H1 (cell line): Measurements from ENCODE around the gene PRKN. TPM values are rescaled to one million over a fixed set of nuclear protein-coding genes. Genes with fewer than 3 reads are reported as not detected.

Source experiments
- CTCF ChIA-PET: fragments of 300-600 bp; sonication (Branson Sonifier 250); formaldehyde crosslinking; loops from one replicate; lab custom pipeline; 2021; ENCODE audit not compliant: partially characterized antibody; lab: Charles Lee
- POLR2A ChIA-PET: fragments of 300-600 bp; sonication (Branson Sonifier 250); formaldehyde crosslinking; loops from one replicate; lab custom pipeline; 2021; ENCODE audit warnings: inconsistent platforms; ENCODE audit not compliant: partially characterized antibody; lab: Charles Lee
- DNase-seq, 2 experiments: peaks; one replicate each; pipeline versions ENCODE4 v3.0.0 to v3.0.0-alpha.2; 2010 to 2022; ENCODE audit warnings: low spot score in 2 of 2, low read depth in 1 of 2, mixed read lengths in 1 of 2
- FAIRE-seq: peaks from 2 replicates; lab custom pipeline; 2011; peaks lifted over from hg19 to GRCh38; lab: Jason Lieb, UNC
- H2AFZ ChIP-seq: 2 replicates; pipeline ENCODE4 v1.8.1; 2012; ENCODE audit warnings: low read length, inconsistent platforms
- H2AK5ac ChIP-seq: 2 replicates; pipeline ENCODE4 v1.6.1; 2013; ENCODE audit warnings: low read depth, low read length
- H2BK120ac ChIP-seq: replicated peaks from 2 replicates; pipeline ENCODE3; 2013; ENCODE audit warnings: low read depth, low read length, inconsistent platforms
- H2BK12ac ChIP-seq: 2 replicates; pipeline ENCODE4 v1.6.1; 2013; ENCODE audit warnings: low read depth, low read length
- H2BK15ac ChIP-seq: 2 replicates; pipeline ENCODE4 v1.6.1; 2013; ENCODE audit warnings: low read length
- H2BK20ac ChIP-seq: 2 replicates; pipeline ENCODE4 v1.6.1; 2013; ENCODE audit warnings: low read length
- H2BK5ac ChIP-seq: 2 replicates; pipeline ENCODE4 v1.6.1; 2013; ENCODE audit warnings: low read depth, low read length
- H3K14ac ChIP-seq: 2 replicates; pipeline ENCODE4 v1.6.1; 2013; ENCODE audit warnings: inconsistent platforms; ENCODE audit not compliant: insufficient read length
- H3K18ac ChIP-seq: 2 replicates; pipeline ENCODE4 v1.6.1; 2013; ENCODE audit warnings: low read length; ENCODE audit errors: extremely low read depth
- H3K23ac ChIP-seq: 2 replicates; pipeline ENCODE4 v1.6.1; 2013; ENCODE audit warnings: inconsistent platforms; ENCODE audit not compliant: insufficient read length
- H3K23me2 ChIP-seq: 2 replicates; pipeline ENCODE4 v1.6.1; 2013; ENCODE audit warnings: low read depth, low read length
- H3K27ac ChIP-seq: 2 replicates; pipeline ENCODE4 v1.6.1; 2011; ENCODE audit warnings: low read depth, low read length, inconsistent platforms
- H3K27me3 ChIP-seq, 4 experiments: replicated peaks in 1 of 4; 1 replicate in 1 of 4; 2 replicates in 3 of 4; pipeline versions ENCODE4 v1.6.1 to v1.8.1; 2011 to 2013; ENCODE audit warnings: low read length in 3 of 4, mild to moderate bottlenecking in 3 of 4, inconsistent platforms in 2 of 4, mixed read lengths in 2 of 4, moderate library complexity in 1 of 4; ENCODE audit not compliant: control insufficient read depth in 3 of 4, insufficient read depth in 3 of 4; ENCODE audit errors: extremely low read depth in 1 of 4
- H3K36me3 ChIP-seq, 4 experiments: 2 replicates each; pipeline versions ENCODE4 v1.6.1 to v1.8.1; 2011 to 2013; ENCODE audit warnings: mild to moderate bottlenecking in 4 of 4, low read length in 3 of 4, moderate library complexity in 2 of 4, control low read depth in 1 of 4, inconsistent platforms in 1 of 4; ENCODE audit not compliant: insufficient read depth in 4 of 4, control insufficient read depth in 2 of 4
- H3K4ac ChIP-seq: replicated peaks from 2 replicates; pipeline ENCODE3; 2013; ENCODE audit warnings: low read length, low read depth, mixed read lengths, inconsistent platforms; ENCODE audit not compliant: insufficient read length
- H3K4me1 ChIP-seq, 4 experiments: replicated peaks in 1 of 4; 1 replicate in 1 of 4; 2 replicates in 3 of 4; pipeline versions ENCODE4 v1.6.1 to v1.8.1; 2011 to 2013; ENCODE audit warnings: low read length in 3 of 4, inconsistent platforms in 2 of 4, mixed read lengths in 1 of 4; ENCODE audit not compliant: insufficient read depth in 4 of 4, control insufficient read depth in 3 of 4
- H3K4me2 ChIP-seq, 2 experiments: 2 replicates each; pipeline versions ENCODE4 v1.6.1 to v1.8.1; 2011 to 2013; ENCODE audit warnings: low read depth in 2 of 2, low read length in 2 of 2, control low read depth in 1 of 2, inconsistent platforms in 1 of 2, mild to moderate bottlenecking in 1 of 2; ENCODE audit not compliant: insufficient read depth in 1 of 2
- H3K4me3 ChIP-seq, 4 experiments: fragments of 200-600, 300-600 bp in 1 of 4; sonication (generic), shearing (Covaris generic), sonication (Bioruptor Twin) in 1 of 4; 2 replicates each; pipeline versions ENCODE4 v1.5.1 to v1.8.1; 2011 to 2016; ENCODE audit warnings: low read length in 4 of 4, low read depth in 3 of 4, control low read depth in 2 of 4, inconsistent platforms in 2 of 4, mild to moderate bottlenecking in 2 of 4, mixed read lengths in 1 of 4, moderate library complexity in 1 of 4; ENCODE audit not compliant: insufficient read depth in 2 of 4; ENCODE audit errors: extremely low read depth in 1 of 4
- H3K56ac ChIP-seq: replicated peaks from 2 replicates; pipeline ENCODE3; 2013; ENCODE audit warnings: low read depth, mild to moderate bottlenecking, mixed read lengths, low read length, inconsistent platforms; ENCODE audit not compliant: insufficient read length
- H3K79me1 ChIP-seq: 2 replicates; pipeline ENCODE4 v1.6.1; 2013; ENCODE audit warnings: low read depth, low read length, control low read depth
- H3K79me2 ChIP-seq, 2 experiments: 2 replicates each; pipeline versions ENCODE4 v1.6.1 to v1.8.1; 2012 to 2013; ENCODE audit warnings: low read length in 2 of 2, mild to moderate bottlenecking in 2 of 2, inconsistent platforms in 1 of 2; ENCODE audit not compliant: insufficient read depth in 2 of 2, control insufficient read depth in 1 of 2
- H3K9ac ChIP-seq, 4 experiments: replicated peaks in 1 of 4; 1 replicate in 1 of 4; 2 replicates in 3 of 4; pipeline versions ENCODE4 v1.6.1 to v1.8.1; 2011 to 2013; ENCODE audit warnings: low read depth in 3 of 4, low read length in 3 of 4, control low read depth in 2 of 4, mild to moderate bottlenecking in 2 of 4, moderate library complexity in 2 of 4, inconsistent platforms in 1 of 4; ENCODE audit errors: extremely low read depth in 1 of 4
- H3K9me3 ChIP-seq, 2 experiments: 2 replicates each; pipeline versions ENCODE4 v1.6.1 to v1.8.1; 2012 to 2013; ENCODE audit warnings: mild to moderate bottlenecking in 2 of 2, moderate library complexity in 2 of 2, control low read depth in 1 of 2, inconsistent platforms in 1 of 2, low read depth in 1 of 2, low read length in 1 of 2, mixed read lengths in 1 of 2; ENCODE audit not compliant: insufficient read depth in 2 of 2
- H4K20me1 ChIP-seq, 2 experiments: replicated peaks in 1 of 2; 2 replicates each; pipeline versions ENCODE3 to v1.8.1; 2011 to 2013; ENCODE audit warnings: inconsistent platforms in 2 of 2, low read length in 2 of 2, mild to moderate bottlenecking in 1 of 2; ENCODE audit not compliant: insufficient read depth in 2 of 2, control insufficient read depth in 1 of 2
- H4K5ac ChIP-seq: 2 replicates; pipeline ENCODE4 v1.6.1; 2013; ENCODE audit warnings: low read length, low read depth, mixed read lengths, inconsistent platforms; ENCODE audit not compliant: insufficient read length
- H4K8ac ChIP-seq: 2 replicates; pipeline ENCODE4 v1.8.0; 2013; ENCODE audit warnings: mild to moderate bottlenecking, moderate library complexity, low read length, inconsistent platforms; ENCODE audit not compliant: insufficient read depth; ENCODE audit errors: extremely low read depth
- H4K91ac ChIP-seq: replicated peaks from 2 replicates; pipeline ENCODE3; 2013; ENCODE audit warnings: low read length, mixed read lengths, inconsistent platforms; ENCODE audit not compliant: insufficient read length
- GTF2F1 ChIP-seq: IDR thresholded peaks from 2 replicates; pipeline ENCODE4 v1.6.1; 2012; ENCODE audit warnings: low read depth, low read length, improper control_type of control experiment, borderline replicate concordance
- WGBS, 2 experiments: shearing (Covaris generic) in 1 of 2; methylation state at CpG; one replicate each; pipeline versions ENCODE4 v1.1.6 to v1.1.7; 2013 to 2015; ENCODE audit warnings: low lambda C conversion rate in 2 of 2, mixed read lengths in 2 of 2, inconsistent platforms in 1 of 2, low coverage in 1 of 2, missing lambda C conversion rate in 1 of 2; ENCODE audit not compliant: insufficient replicate concordance in 2 of 2, insufficient coverage in 1 of 2, insufficient read length in 1 of 2; ENCODE audit errors: extremely low coverage in 1 of 2, missing lambda C conversion rate in 1 of 2; 5-methylcytosine and 5-hydroxymethylcytosine counted together
- polyA plus RNA-seq, 7 experiments: library from polyadenylated mRNA; depleted of rRNA in 3 of 7; stranded (reverse) in 5 of 7; unstranded in 2 of 7; fragments of >200 nt in 5 of 7; fragments of 200-250 nt in 2 of 7; gene quantifications; 1 replicate in 5 of 7; 2 replicates in 1 of 7; 4 replicates in 1 of 7; pipeline versions ENCODE4 v1.2.1 to v1.2.3, GENCODE V29; 2011 to 2013; ENCODE audit warnings: missing spikeins in 2 of 7, mixed read lengths in 2 of 7
- total RNA-seq: library from RNA; stranded (reverse); fragmentation: NEBNext Ultra II Directional; extraction: Animal tissue kit (Norgen Biotek cat#: 25700); gene quantifications from 2 replicates; pipeline ENCODE4 v1.2.1, GENCODE V29; 2021

PRKN gene
- total and polyA plus RNA-seq, 2 of the 8 experiments (the other 6 are each of a cell fraction or from before 2014, with no cell fraction given) = 0.13 to 0.29 TPM

DNA sequence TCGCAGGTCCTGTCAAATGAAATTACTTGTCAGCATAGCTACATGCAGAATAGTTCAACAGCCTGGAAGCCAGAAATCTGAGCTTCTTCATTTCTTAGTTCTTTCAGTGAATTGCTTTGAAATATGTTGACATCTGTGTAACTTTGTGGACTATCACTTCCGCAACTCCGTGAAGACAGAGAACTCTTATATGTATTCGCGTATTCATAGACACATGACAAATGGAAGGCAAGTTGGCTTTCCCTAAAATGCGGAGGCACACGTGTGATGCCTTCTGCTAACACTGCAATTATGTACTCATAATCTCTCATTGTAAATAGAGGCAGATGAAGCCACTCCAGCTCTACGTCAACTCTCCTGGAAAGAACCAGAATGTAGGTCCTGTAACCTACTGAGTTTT, 701.5 kb downstream of the PRKN start:
- H3K27ac ChIP-seq = no peak overlapping the region
- H3K36me3 ChIP-seq = no peaks in the 10 kb centered on the region
- H2BK120ac ChIP-seq = no peak overlapping the region
- H3K9ac ChIP-seq = no peak overlapping the region
- no peak overlapping the region for H3K23ac ChIP-seq
- no peak overlapping the region for H3K4me3 ChIP-seq
- H3K27me3 ChIP-seq = no peaks in the 10 kb centered on the region
- H4K91ac ChIP-seq = no peak overlapping the region
- no peak overlapping the region for H2AK5ac ChIP-seq
- no peak overlapping the region for H2BK5ac ChIP-seq
- ChIA-PET POLR2A (no interaction called here), CTCF (interaction anchor here (0.7 to 1.3 kb wide), 2 partner anchors 82 to 278 kb away, joined by 3 to 4 read pairs; no protein-coding TSS in a partner anchor)
- H2BK12ac ChIP-seq = no peak overlapping the region
- no peaks in the 10 kb centered on the region for H3K79me2 ChIP-seq
- no peaks in the 10 kb centered on the region for H3K23me2 ChIP-seq
- FAIRE-seq (no peak), DNase-seq (no peak)
- no peak overlapping the region for H3K14ac ChIP-seq
- H3K56ac ChIP-seq = no peak overlapping the region
- no peaks in the 10 kb centered on the region for H3K9me3 ChIP-seq
- no peak for TF ChIP-seq GTF2F1
- H2BK15ac ChIP-seq = no peak overlapping the region
- H3K4ac ChIP-seq = no peak overlapping the region
- H3K4me2 ChIP-seq = no peak overlapping the region
- no peak overlapping the region for H4K8ac ChIP-seq
- no peaks in the 10 kb centered on the region for H4K20me1 ChIP-seq
- H4K5ac ChIP-seq = no peak overlapping the region
- no peak overlapping the region for H3K18ac ChIP-seq
- no peak overlapping the region for H2AFZ ChIP-seq
- no peaks in the 10 kb centered on the region for H3K79me1 ChIP-seq
- 94% methylated on average over 8 of the region's 8 CpGs; no CpG with 5 or more reads in 1 of the 2 experiments for WGBS, 2 experiments
- H3K4me1 ChIP-seq = no peaks in the 10 kb centered on the region
- H2BK20ac ChIP-seq = no peak overlapping the region
